OCI-LY1 (cell line): Measurements from ENCODE around the gene SMC5.

ENCODE experiments used
- EZH2 ChIP-seq: fragments of 200-600 bp; sonication (generic), shearing (Covaris generic); IDR thresholded peaks from 2 replicates; pipeline ENCODE4 v1.8.0; 2017; ENCODE audit warnings: borderline replicate concordance, mixed run types, mild to moderate bottlenecking, antibody characterized with exemption, low read length, moderate library complexity, mixed read lengths
- TF ChIP-seq, protein P1 (sequence below): fragments of 200-600 bp; sonication (generic), shearing (Covaris generic); IDR thresholded peaks from 2 replicates; pipeline ENCODE4 v1.5.1; 2017; ENCODE audit warnings: mild to moderate bottlenecking, antibody characterized with exemption, low read length, moderate library complexity, mixed read lengths

DNA sequence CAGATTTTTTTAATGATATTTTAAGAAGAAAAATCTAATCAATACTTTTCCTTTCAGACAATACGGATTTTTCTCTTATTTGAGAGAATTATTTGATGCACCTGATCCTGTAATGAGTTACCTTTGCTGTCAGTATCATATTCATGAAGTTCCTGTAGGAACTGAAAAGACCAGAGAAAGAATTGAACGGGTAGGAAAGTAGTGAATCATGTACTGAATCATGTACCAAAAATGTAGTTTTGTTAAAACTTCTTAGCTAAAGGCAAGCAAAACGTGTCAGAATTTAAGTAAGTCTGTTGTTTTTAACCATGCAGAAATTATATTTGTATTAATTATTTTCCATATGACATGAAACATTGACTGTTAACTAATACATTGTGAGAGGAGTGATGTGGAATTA lies 56.6 kb downstream of the SMC5 start:
- TF ChIP-seq, protein P1, sequence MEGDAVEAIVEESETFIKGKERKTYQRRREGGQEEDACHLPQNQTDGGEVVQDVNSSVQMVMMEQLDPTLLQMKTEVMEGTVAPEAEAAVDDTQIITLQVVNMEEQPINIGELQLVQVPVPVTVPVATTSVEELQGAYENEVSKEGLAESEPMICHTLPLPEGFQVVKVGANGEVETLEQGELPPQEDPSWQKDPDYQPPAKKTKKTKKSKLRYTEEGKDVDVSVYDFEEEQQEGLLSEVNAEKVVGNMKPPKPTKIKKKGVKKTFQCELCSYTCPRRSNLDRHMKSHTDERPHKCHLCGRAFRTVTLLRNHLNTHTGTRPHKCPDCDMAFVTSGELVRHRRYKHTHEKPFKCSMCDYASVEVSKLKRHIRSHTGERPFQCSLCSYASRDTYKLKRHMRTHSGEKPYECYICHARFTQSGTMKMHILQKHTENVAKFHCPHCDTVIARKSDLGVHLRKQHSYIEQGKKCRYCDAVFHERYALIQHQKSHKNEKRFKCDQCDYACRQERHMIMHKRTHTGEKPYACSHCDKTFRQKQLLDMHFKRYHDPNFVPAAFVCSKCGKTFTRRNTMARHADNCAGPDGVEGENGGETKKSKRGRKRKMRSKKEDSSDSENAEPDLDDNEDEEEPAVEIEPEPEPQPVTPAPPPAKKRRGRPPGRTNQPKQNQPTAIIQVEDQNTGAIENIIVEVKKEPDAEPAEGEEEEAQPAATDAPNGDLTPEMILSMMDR: no peak
- no peak for TF ChIP-seq EZH2
